HG02943 (cell line): ENCODE results near the gene ZSWIM1.
"Not testable (repeated sequence)": the region's sequence is repeated elsewhere in the genome, so short reads cannot be mapped to it uniquely, and the experiment has no call there.

ENCODE experiments used
- ATAC-seq: cut with Tn5 transposase; IDR thresholded peaks from one replicate; pipeline ENCODE4 v1.9.1; 2021; ENCODE audit warnings: mild to moderate bottlenecking, low read depth, moderate library complexity; ENCODE audit not compliant: unreplicated experiment

The ZSWIM1 gene

GRCh38 chr20:45886590-45887345 lies 5.7 kb downstream of the ZSWIM1 start:
- ATAC-seq: no peak

GRCh38 chr20:45887346-45887715 lies 6.3 kb downstream of the ZSWIM1 start, which contains the start of gene SPATA25:
SPATA25 (minus strand) TSS chr20:45887622; CDS start chr20:45887590, 32 bp downstream.
- ATAC-seq: no peak

GRCh38 chr20:45888681-45889080 lies 7.7 kb downstream of the ZSWIM1 start:
- ATAC-seq: no peak

- no peak for ATAC-seq
Measured at GRCh38 chr20:45890077-45890984, 9.3 kb downstream of the ZSWIM1 start.

- peak; percentile 71 for ATAC-seq
Measured at GRCh38 chr20:45890985-45891983, 10.3 kb downstream of the ZSWIM1 start, which contains the start of the genes CTSA and NEURL2. CTSA (plus strand) TSS chr20:45891335; CDS start chr20:45891569, 234 bp downstream. NEURL2 (minus strand) TSS chr20:45891208; CDS start chr20:45890991, 217 bp downstream.

GRCh38 chr20:45892049-45892825 lies 11.2 kb downstream of the ZSWIM1 start:
- ATAC-seq: no peak

GRCh38 chr20:45892828-45893500 lies 11.9 kb downstream of the ZSWIM1 start:
- no peak for ATAC-seq

- ATAC-seq: no peak
Measured at GRCh38 chr20:45893831-45894230, 12.8 kb downstream of the ZSWIM1 start.

GRCh38 chr20:45894797-45895196 lies 13.8 kb downstream of the ZSWIM1 start:
- no peak for ATAC-seq

GRCh38 chr20:45896641-45897161 lies 15.7 kb downstream of the ZSWIM1 start:
- ATAC-seq: no peak

- ATAC-seq: no peak
Measured at GRCh38 chr20:45897289-45897688, 16.3 kb downstream of the ZSWIM1 start.

- no peak for ATAC-seq
Measured at GRCh38 chr20:45897692-45898091, 16.7 kb downstream of the ZSWIM1 start.

- no peak for ATAC-seq
Measured at GRCh38 chr20:45898285-45898684, 17.3 kb downstream of the ZSWIM1 start.

GRCh38 chr20:45899046-45899835 lies 18.2 kb downstream of the ZSWIM1 start:
- no peak for ATAC-seq

- not testable (repeated sequence) for ATAC-seq
Measured at GRCh38 chr20:45901332-45901731, 20.3 kb downstream of the ZSWIM1 start.

GRCh38 chr20:45902199-45902701 lies 21.2 kb downstream of the ZSWIM1 start:
- ATAC-seq: no peak
